ENCODE results near the gene ZNF235. TPM values are rescaled to one million over a fixed set of nuclear protein-coding genes. Genes with fewer than 3 reads are reported as not detected.
A peak's percentile ranks its signal among the peaks of the same experiment; 100 is the strongest.

ZNF235 gene
- total and polyA plus RNA-seq, 8 donors = 0.82 to 3.7 (median 1.5) TPM

DNA sequence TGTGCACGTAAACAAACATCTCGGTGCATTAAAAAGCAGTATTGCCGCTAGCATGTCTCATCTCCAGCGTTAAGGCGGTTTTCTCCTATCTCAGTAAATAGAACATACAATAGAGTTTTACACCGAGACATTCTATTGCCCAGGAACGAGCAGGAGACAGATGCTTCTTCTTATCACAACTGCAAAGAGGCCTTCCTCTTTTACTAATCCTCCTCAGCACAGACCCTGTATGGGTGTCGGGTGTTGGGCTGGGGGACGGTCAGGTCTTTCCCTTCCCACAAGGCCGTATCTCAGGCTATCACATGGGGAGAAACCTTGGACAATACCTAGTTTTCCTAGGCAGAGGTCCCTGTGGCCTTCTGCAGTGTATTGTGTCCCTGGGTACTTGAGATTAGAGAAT, 23.9 kb downstream of the ZNF235 start:
- DNase-seq (no peak), FAIRE-seq (no peak), ATAC-seq (no peak)
- no peak overlapping the region for H3K4me3 ChIP-seq
- no peaks in the 10 kb centered on the region for H3K9me3 ChIP-seq
- no peaks in the 10 kb centered on the region for H3K27me3 ChIP-seq
- H3K27ac ChIP-seq = no peak overlapping the region
- intact Hi-C loops (cut with DNase I) = no loop called here
- no peaks in the 10 kb centered on the region for H3K4me1 ChIP-seq
- 84 to 89% methylated on average over 10 of the region's 10 CpGs for WGBS, 2 donors
- H3K36me3 ChIP-seq = no peaks in the 10 kb centered on the region
- TF ChIP-seq, protein P1, sequence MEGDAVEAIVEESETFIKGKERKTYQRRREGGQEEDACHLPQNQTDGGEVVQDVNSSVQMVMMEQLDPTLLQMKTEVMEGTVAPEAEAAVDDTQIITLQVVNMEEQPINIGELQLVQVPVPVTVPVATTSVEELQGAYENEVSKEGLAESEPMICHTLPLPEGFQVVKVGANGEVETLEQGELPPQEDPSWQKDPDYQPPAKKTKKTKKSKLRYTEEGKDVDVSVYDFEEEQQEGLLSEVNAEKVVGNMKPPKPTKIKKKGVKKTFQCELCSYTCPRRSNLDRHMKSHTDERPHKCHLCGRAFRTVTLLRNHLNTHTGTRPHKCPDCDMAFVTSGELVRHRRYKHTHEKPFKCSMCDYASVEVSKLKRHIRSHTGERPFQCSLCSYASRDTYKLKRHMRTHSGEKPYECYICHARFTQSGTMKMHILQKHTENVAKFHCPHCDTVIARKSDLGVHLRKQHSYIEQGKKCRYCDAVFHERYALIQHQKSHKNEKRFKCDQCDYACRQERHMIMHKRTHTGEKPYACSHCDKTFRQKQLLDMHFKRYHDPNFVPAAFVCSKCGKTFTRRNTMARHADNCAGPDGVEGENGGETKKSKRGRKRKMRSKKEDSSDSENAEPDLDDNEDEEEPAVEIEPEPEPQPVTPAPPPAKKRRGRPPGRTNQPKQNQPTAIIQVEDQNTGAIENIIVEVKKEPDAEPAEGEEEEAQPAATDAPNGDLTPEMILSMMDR (IDR thresholded peaks at IDR 0.05) = no peak

DNA sequence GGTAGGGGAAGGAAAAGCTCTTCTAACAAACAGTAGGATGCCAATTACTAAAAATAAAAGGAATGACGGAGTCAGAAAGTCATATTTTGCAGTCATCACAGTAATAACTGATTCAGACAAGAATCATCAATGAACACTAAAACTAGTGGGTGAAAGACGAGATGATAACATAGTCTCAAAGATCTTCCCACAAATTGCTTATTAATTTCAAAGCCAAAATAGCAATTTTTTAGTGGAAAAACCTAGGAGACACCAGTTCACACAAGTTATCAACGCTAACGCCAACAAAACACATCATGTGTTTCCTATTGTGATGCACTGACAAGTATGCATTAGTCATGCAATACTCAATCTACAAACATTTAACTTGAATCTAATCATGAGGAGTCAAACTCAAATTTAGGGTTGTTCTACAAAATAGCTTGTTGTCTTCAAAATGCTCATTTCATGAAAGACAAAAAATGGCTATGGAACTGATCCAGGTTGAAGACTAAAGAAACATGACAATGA, 26.6 kb downstream of the ZNF235 start:
- Histone ChIP-seq H3K27ac (no peak overlapping the region), H3K36me3 (no peaks in the 10 kb centered on the region), H3K9me3 (no peaks in the 10 kb centered on the region), H3K27me3 (no peaks in the 10 kb centered on the region), H3K4me1 (no peaks in the 10 kb centered on the region), H3K4me3 (no peak overlapping the region)
- intact Hi-C loops (cut with DNase I) = no loop called here
- TF ChIP-seq, protein P1 (IDR thresholded peaks at IDR 0.05) = no peak
- no peak for DNase-seq
- no peak for FAIRE-seq
- ATAC-seq = no peak
- 86 to 97% methylated on average over 4 of the region's 4 CpGs for WGBS, 2 donors

DNA sequence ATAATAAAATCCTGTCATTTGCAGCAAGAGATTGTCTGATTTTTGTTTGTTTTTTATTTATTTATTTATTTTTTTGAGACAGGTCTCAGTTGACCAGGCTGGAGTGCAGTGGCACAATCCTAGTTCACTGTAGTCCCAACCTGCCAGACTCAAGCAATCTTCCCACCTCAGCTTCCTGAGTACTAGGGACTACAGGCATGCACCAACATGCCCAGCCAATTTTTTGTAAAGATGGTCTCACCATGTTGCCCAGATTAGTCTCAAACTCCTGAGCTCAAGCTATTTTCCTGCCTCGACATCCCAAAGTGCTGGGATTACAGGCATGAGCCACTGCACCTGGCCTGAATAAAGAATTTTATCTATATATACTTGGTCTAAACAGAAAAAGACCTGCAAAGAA, 27.5 kb downstream of the ZNF235 start:
- H3K36me3 ChIP-seq = no peaks in the 10 kb centered on the region
- no peak overlapping the region for H3K27ac ChIP-seq
- WGBS, 2 donors = 90 to 97% methylated on average over 1 of the region's 1 CpG
- H3K4me1 ChIP-seq = no peaks in the 10 kb centered on the region
- intact Hi-C loops (cut with DNase I) = no loop called here
- FAIRE-seq (no peak), ATAC-seq (no peak), DNase-seq (no peak)
- H3K9me3 ChIP-seq = no peaks in the 10 kb centered on the region
- no peak overlapping the region for H3K4me3 ChIP-seq
- H3K27me3 ChIP-seq = no peaks in the 10 kb centered on the region
- TF ChIP-seq, protein P1 (IDR thresholded peaks at IDR 0.05) = no peak

DNA sequence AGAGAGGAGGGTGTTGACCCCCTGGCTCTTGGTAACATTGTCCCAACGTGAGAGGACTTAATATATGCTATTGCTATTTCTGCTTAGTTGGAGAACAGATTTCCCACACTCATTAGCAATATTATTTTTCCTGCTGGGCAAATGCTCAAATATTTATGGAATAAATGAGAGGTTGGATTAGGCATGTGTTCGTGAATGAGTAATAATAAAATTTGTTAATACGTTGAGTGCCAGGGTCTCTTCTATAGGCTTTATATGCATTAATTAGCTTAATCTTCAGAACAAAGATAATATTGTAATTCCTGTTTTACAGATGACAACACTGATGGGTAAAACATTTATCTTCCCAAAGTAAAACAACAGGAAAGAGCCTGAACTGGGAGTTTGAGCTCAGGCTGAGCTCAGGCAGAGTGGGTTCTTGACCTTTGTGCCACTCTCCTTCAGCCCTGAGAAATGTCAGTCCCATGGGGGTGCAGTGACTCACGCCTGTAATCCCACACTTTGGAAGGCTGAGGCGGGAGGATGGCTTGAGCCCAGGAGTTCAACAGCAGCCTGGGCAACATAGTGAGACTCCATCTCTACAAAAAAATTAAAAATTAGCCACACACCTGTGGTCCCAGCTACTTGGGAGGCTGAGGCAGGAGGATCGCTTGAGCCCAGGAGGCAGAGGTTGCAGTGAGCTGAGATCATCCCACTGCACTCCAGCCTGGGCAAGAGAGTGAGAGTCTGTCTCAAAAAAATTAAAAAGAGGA, 44.0 kb downstream of the ZNF235 start:
- Histone ChIP-seq H3K4me1 (no peaks in the 10 kb centered on the region), H3K36me3 (no peaks in the 10 kb centered on the region), H3K27ac (no peak overlapping the region), H3K27me3 (no peaks in the 10 kb centered on the region), H3K4me3 (peak overlapping the region in 1 of 4 donors; percentile 9), H3K9me3 (no peaks in the 10 kb centered on the region)
- 63 to 66% methylated on average over 6 of the region's 6 CpGs for WGBS, 2 donors
- TF ChIP-seq, protein P1 (IDR thresholded peaks at IDR 0.05) = no peak
- intact Hi-C loops (cut with DNase I) = no loop called here
- ATAC-seq = no peak
- DNase-seq = no peak
- FAIRE-seq = no peak

DNA sequence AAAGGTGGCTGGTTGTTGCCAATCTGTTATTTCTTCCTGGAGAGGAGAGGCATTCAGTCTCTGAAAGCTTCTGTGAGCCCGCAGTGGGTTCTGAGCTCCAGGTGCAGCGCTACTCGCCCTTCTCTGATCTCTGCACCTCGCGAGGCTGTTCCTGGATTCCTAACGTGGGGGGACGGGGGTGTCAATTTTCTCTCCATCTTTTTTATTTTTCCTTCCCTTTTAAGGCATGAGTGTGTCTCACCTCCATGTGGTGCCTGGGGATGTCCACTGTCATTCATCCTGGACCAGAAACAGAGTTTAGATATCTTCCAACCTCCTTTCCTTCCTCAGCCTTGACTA, 44.5 kb downstream of the ZNF235 start:
- Histone ChIP-seq H3K36me3 (no peaks in the 10 kb centered on the region), H3K27me3 (no peaks in the 10 kb centered on the region), H3K27ac (no peak overlapping the region), H3K4me1 (no peaks in the 10 kb centered on the region), H3K4me3 (peak overlapping the region in 2 of 4 donors; percentile 9 to 30), H3K9me3 (no peaks in the 10 kb centered on the region)
- DNase-seq (no peak), ATAC-seq (peak in 1 of 4 donors; percentile 25), FAIRE-seq (no peak)
- intact Hi-C loops (cut with DNase I) = no loop called here
- WGBS, 2 donors = 6 to 13% methylated on average over 7 of the region's 7 CpGs
- TF ChIP-seq, protein P1 (IDR thresholded peaks at IDR 0.05) = no peak

All from pancreas (tissue), 10 donors.